HAP-1 (cell line): ENCODE data around the gene NR1H4.

ENCODE experiments used
- DNase-seq, 2 experiments: peaks; one replicate each; pipeline ENCODE4 v3.0.0-alpha.2; 2016 to 2020; ENCODE audit warnings: low spot score in 2 of 2
- H3K27me3 ChIP-seq: fragments of 250-450 bp; sonication (Bioruptor Pico); 2 replicates; pipeline ENCODE4 v1.5.1; 2020; ENCODE audit warnings: low read depth, mild to moderate bottlenecking, moderate library complexity
- H3K36me3 ChIP-seq: fragments of 250-450 bp; sonication (Bioruptor Pico); replicated peaks from 2 replicates; pipeline ENCODE4 v1.5.1; 2020; ENCODE audit warnings: mild to moderate bottlenecking
- H3K4me1 ChIP-seq: fragments of 250-450 bp; sonication (Bioruptor Pico); 2 replicates; pipeline ENCODE4 v1.5.1; 2020; ENCODE audit warnings: mild to moderate bottlenecking
- H3K4me3 ChIP-seq: fragments of 250-450 bp; sonication (Bioruptor Pico); 2 replicates; pipeline ENCODE4 v1.5.1; 2020; ENCODE audit warnings: mild to moderate bottlenecking, moderate library complexity
- H3K9me3 ChIP-seq: fragments of 250-450 bp; sonication (Bioruptor Pico); 2 replicates; pipeline ENCODE4 v1.5.1; 2020; ENCODE audit warnings: mild to moderate bottlenecking, moderate library complexity
- in situ Hi-C: fragments of 300-500 bp; cut with MboI; formaldehyde crosslinking; loops from 3 replicates; pipeline ENCODE4 v1.14.3; 2020; ENCODE audit warnings: low sequenced_read_pairs, inconsistent platforms, mixed read lengths

The NR1H4 gene

GRCh38 chr12:100503228-100503628 is 29.6 kb downstream of the NR1H4 start:
- H3K4me1 ChIP-seq = no peaks in the 10 kb centered on the region
- no peaks in the 10 kb centered on the region for H3K36me3 ChIP-seq
- H3K4me3 ChIP-seq = no peak overlapping the region
- H3K9me3 ChIP-seq = no peaks in the 10 kb centered on the region
- DNase-seq = no peak
- no peaks in the 10 kb centered on the region for H3K27me3 ChIP-seq
- in situ Hi-C loops = no loop called here

- no peaks in the 10 kb centered on the region for H3K9me3 ChIP-seq
- in situ Hi-C loops = no loop called here
- no peak overlapping the region for H3K4me3 ChIP-seq
- no peak for DNase-seq
- H3K4me1 ChIP-seq = no peaks in the 10 kb centered on the region
- H3K27me3 ChIP-seq = no peaks in the 10 kb centered on the region
- H3K36me3 ChIP-seq = no peaks in the 10 kb centered on the region
Observed at GRCh38 chr12:100504804-100505203, 31.1 kb downstream of the NR1H4 start.

- no peak for DNase-seq
- Histone ChIP-seq H3K27me3 (no peaks in the 10 kb centered on the region), H3K4me3 (no peak overlapping the region), H3K4me1 (no peaks in the 10 kb centered on the region), H3K36me3 (no peaks in the 10 kb centered on the region), H3K9me3 (no peaks in the 10 kb centered on the region)
- in situ Hi-C loops = no loop called here
Observed at GRCh38 chr12:100508751-100509150, 35.1 kb downstream of the NR1H4 start.

GRCh38 chr12:100512692-100513091 is 39.0 kb downstream of the NR1H4 start:
- Histone ChIP-seq H3K36me3 (no peaks in the 10 kb centered on the region), H3K4me1 (no peaks in the 10 kb centered on the region; the same call in 1 of the 2 replicates), H3K4me3 (no peak overlapping the region), H3K27me3 (no peaks in the 10 kb centered on the region), H3K9me3 (no peaks in the 10 kb centered on the region)
- in situ Hi-C loops = no loop called here
- no peak for DNase-seq

- Histone ChIP-seq H3K4me3 (no peak overlapping the region), H3K36me3 (no peaks in the 10 kb centered on the region), H3K27me3 (no peaks in the 10 kb centered on the region), H3K4me1 (no peaks in the 10 kb centered on the region; the same call in 1 of the 2 replicates), H3K9me3 (no peaks in the 10 kb centered on the region)
- in situ Hi-C loops = no loop called here
- peak in 1 of 2 experiments; percentile 50 for DNase-seq
Observed at GRCh38 chr12:100515968-100516367, 42.3 kb downstream of the NR1H4 start.

GRCh38 chr12:100518376-100518775 is 44.7 kb downstream of the NR1H4 start:
- no peaks in the 10 kb centered on the region for H3K36me3 ChIP-seq
- in situ Hi-C loops = no loop called here
- DNase-seq = no peak
- no peaks in the 10 kb centered on the region for H3K9me3 ChIP-seq
- H3K27me3 ChIP-seq = no peaks in the 10 kb centered on the region
- no peaks in the 10 kb centered on the region; the same call in 1 of the 2 replicates for H3K4me1 ChIP-seq
- H3K4me3 ChIP-seq = no peak overlapping the region

- in situ Hi-C loops = no loop called here
Observed at GRCh38 chr12:100520048-100520769, 46.5 kb downstream of the NR1H4 start.

GRCh38 chr12:100521958-100522357 is 48.3 kb downstream of the NR1H4 start:
- no peak for DNase-seq
- H3K4me1 ChIP-seq = no peaks in the 10 kb centered on the region
- H3K9me3 ChIP-seq = no peaks in the 10 kb centered on the region
- in situ Hi-C loops = no loop called here
- no peaks in the 10 kb centered on the region for H3K36me3 ChIP-seq
- H3K27me3 ChIP-seq = no peaks in the 10 kb centered on the region
- H3K4me3 ChIP-seq = no peak overlapping the region

More at GRCh38 chr12:100520048-100520769, 46.5 kb downstream of the NR1H4 start:
- no peak overlapping the region for H3K4me3 ChIP-seq
- H3K27me3 ChIP-seq = no peaks in the 10 kb centered on the region
- no peaks in the 10 kb centered on the region; the same call in 1 of the 2 replicates for H3K4me1 ChIP-seq
- no peaks in the 10 kb centered on the region for H3K36me3 ChIP-seq
- H3K9me3 ChIP-seq = no peaks in the 10 kb centered on the region
- DNase-seq = no peak

GRCh38 chr12:100528034-100528433 is 54.4 kb downstream of the NR1H4 start:
- H3K27me3 ChIP-seq = no peaks in the 10 kb centered on the region
- no peaks in the 10 kb centered on the region for H3K36me3 ChIP-seq
- no peak overlapping the region for H3K4me3 ChIP-seq
- no peaks in the 10 kb centered on the region for H3K9me3 ChIP-seq
- in situ Hi-C loops = no loop called here
- peak in 1 of 2 experiments; percentile 27 for DNase-seq
- H3K4me1 ChIP-seq = peaks cover 29% of the 10 kb centered on the region

- H3K27me3 ChIP-seq = no peaks in the 10 kb centered on the region
Observed at GRCh38 chr12:100528471-100529127, 54.9 kb downstream of the NR1H4 start.

GRCh38 chr12:100529756-100530350 is 56.2 kb downstream of the NR1H4 start:
- DNase-seq = no peak
- in situ Hi-C loops = no loop called here

More at GRCh38 chr12:100528471-100529127, 54.9 kb downstream of the NR1H4 start:
- no peak overlapping the region for H3K4me3 ChIP-seq
- H3K9me3 ChIP-seq = no peaks in the 10 kb centered on the region
- peak; percentile 47 to 98 for DNase-seq
- H3K36me3 ChIP-seq = no peaks in the 10 kb centered on the region
- in situ Hi-C loops = no loop called here
- H3K4me1 ChIP-seq = peaks cover 34% of the 10 kb centered on the region

GRCh38 chr12:100533376-100533775 is 59.7 kb downstream of the NR1H4 start:
- no peak overlapping the region for H3K4me3 ChIP-seq
- H3K27me3 ChIP-seq = no peaks in the 10 kb centered on the region
- peaks cover 28% of the 10 kb centered on the region for H3K4me1 ChIP-seq
- no peaks in the 10 kb centered on the region for H3K36me3 ChIP-seq
- DNase-seq = no peak
- in situ Hi-C loops = no loop called here
- no peaks in the 10 kb centered on the region for H3K9me3 ChIP-seq

More at GRCh38 chr12:100529756-100530350, 56.2 kb downstream of the NR1H4 start:
- H3K27me3 ChIP-seq = no peaks in the 10 kb centered on the region
- H3K4me1 ChIP-seq = peaks cover 34% of the 10 kb centered on the region
- no peaks in the 10 kb centered on the region for H3K9me3 ChIP-seq
- no peak overlapping the region for H3K4me3 ChIP-seq
- no peaks in the 10 kb centered on the region for H3K36me3 ChIP-seq

GRCh38 chr12:100534625-100535227 is 61.1 kb downstream of the NR1H4 start:
- Histone ChIP-seq H3K9me3 (no peaks in the 10 kb centered on the region), H3K27me3 (no peaks in the 10 kb centered on the region), H3K4me3 (no peak overlapping the region), H3K36me3 (no peaks in the 10 kb centered on the region), H3K4me1 (peaks cover 18% of the 10 kb centered on the region)
- no peak for DNase-seq
- in situ Hi-C loops = no loop called here

GRCh38 chr12:100539202-100539601 is 65.5 kb downstream of the NR1H4 start:
- peak; percentile 50 to 86 for DNase-seq
- Histone ChIP-seq H3K4me3 (no peak overlapping the region), H3K27me3 (no peaks in the 10 kb centered on the region), H3K9me3 (no peaks in the 10 kb centered on the region), H3K36me3 (no peaks in the 10 kb centered on the region), H3K4me1 (no peaks in the 10 kb centered on the region)
- in situ Hi-C loops = no loop called here
